ENCODE measurements around the gene B3GNT8. TPM values are rescaled to one million over a fixed set of nuclear protein-coding genes. Genes with fewer than 3 reads are reported as not detected.
"Not testable (repeated sequence)": the region's sequence is repeated elsewhere in the genome, so short reads cannot be mapped to it uniquely, and the experiment has no call there.

The B3GNT8 gene
- total RNA-seq, 1 donor from 2014 or later: not detected

GRCh38 chr19:41391618-41392017 lies 35.6 kb downstream of the B3GNT8 start:
- Mint-ChIP-seq H3K36me3 (peaks cover 2% of the 10 kb centered on the region), H3K27me3 (ENCODE audit: insufficient read depth, low read depth) (peaks cover 5% of the 10 kb centered on the region), H3K4me3 (no peak overlapping the region), H3K9me3 (no peaks in the 10 kb centered on the region), H3K27ac (no peak overlapping the region), H3K4me1 (peaks cover 11% of the 10 kb centered on the region)
- Histone ChIP-seq H3K9me3 (ENCODE audit: low read depth) (no peaks in the 10 kb centered on the region), H3K9ac (no peak overlapping the region), H3K4me3 (no peak overlapping the region), H3K27me3 (no peaks in the 10 kb centered on the region), H3K36me3 (no peaks in the 10 kb centered on the region), H3K4me2 (no peak overlapping the region), H4K20me1 (ENCODE audit: low read depth) (no peaks in the 10 kb centered on the region), H3F3A (ENCODE audit: low read depth) (peaks cover 4% of the 10 kb centered on the region), H2AFZ (replicated peaks) (no peak overlapping the region), H3K27ac (no peak overlapping the region), H3K4me1 (no peaks in the 10 kb centered on the region), H3K79me2 (ENCODE audit: low read depth) (peaks cover 14% of the 10 kb centered on the region)
- TF ChIP-seq EZH2phosphoT487 (IDR thresholded peaks at IDR 0.05) (no peak), CTCF (IDR thresholded peaks at IDR 0.05) (no peak), EZH2 (IDR thresholded peaks at IDR 0.05) (no peak)
- DNase-seq (ENCODE audit: low spot score): no peak

- Histone ChIP-seq H3K4me2 (no peak overlapping the region), H3F3A (ENCODE audit: low read depth) (no peaks in the 10 kb centered on the region), H3K9me3 (ENCODE audit: low read depth) (no peaks in the 10 kb centered on the region), H3K36me3 (no peaks in the 10 kb centered on the region), H3K4me3 (no peak overlapping the region), H3K4me1 (no peaks in the 10 kb centered on the region), H2AFZ (replicated peaks) (no peak overlapping the region), H3K9ac (no peak overlapping the region), H3K27ac (no peak overlapping the region), H3K79me2 (ENCODE audit: low read depth) (no peaks in the 10 kb centered on the region), H4K20me1 (ENCODE audit: low read depth) (no peaks in the 10 kb centered on the region), H3K27me3 (no peaks in the 10 kb centered on the region)
- Mint-ChIP-seq H3K4me3 (no peak overlapping the region), H3K9me3 (no peaks in the 10 kb centered on the region), H3K27me3 (ENCODE audit: insufficient read depth, low read depth) (peaks cover 3% of the 10 kb centered on the region), H3K27ac (peak overlapping the region; percentile 50), H3K4me1 (no peaks in the 10 kb centered on the region), H3K36me3 (peaks cover 8% of the 10 kb centered on the region)
- no peak for DNase-seq (ENCODE audit: low spot score)
- no peak for TF ChIP-seq EZH2phosphoT487 (IDR thresholded peaks at IDR 0.05)
- TF ChIP-seq EZH2 (IDR thresholded peaks at IDR 0.05): no peak
- TF ChIP-seq CTCF (IDR thresholded peaks at IDR 0.05): no peak
Observed at GRCh38 chr19:41386442-41386841, 40.7 kb downstream of the B3GNT8 start.

- no peak overlapping the region for H3K27ac Mint-ChIP-seq
Observed at GRCh38 chr19:41384351-41384750, 42.8 kb downstream of the B3GNT8 start.

GRCh38 chr19:41381536-41381935 lies 45.6 kb downstream of the B3GNT8 start:
- H3F3A ChIP-seq (ENCODE audit: low read depth); H3K4me1 Mint-ChIP-seq; H3K4me1 ChIP-seq; H3K4me3 ChIP-seq; H3K4me3 Mint-ChIP-seq; DNase-seq (ENCODE audit: low spot score); H2AFZ ChIP-seq (replicated peaks); H3K9me3 ChIP-seq (ENCODE audit: low read depth); H3K79me2 ChIP-seq (ENCODE audit: low read depth); H3K36me3 ChIP-seq; H3K27ac Mint-ChIP-seq; H3K27me3 ChIP-seq; H3K27me3 Mint-ChIP-seq (ENCODE audit: insufficient read depth, low read depth); H3K9me3 Mint-ChIP-seq; H3K27ac ChIP-seq; H4K20me1 ChIP-seq (ENCODE audit: low read depth); H3K9ac ChIP-seq; H3K4me2 ChIP-seq; H3K36me3 Mint-ChIP-seq: not testable (repeated sequence)

More at GRCh38 chr19:41384351-41384750, 42.8 kb downstream of the B3GNT8 start:
- Histone ChIP-seq H3K79me2 (ENCODE audit: low read depth) (no peaks in the 10 kb centered on the region), H3K36me3 (no peaks in the 10 kb centered on the region), H3F3A (ENCODE audit: low read depth) (no peaks in the 10 kb centered on the region), H3K4me1 (no peaks in the 10 kb centered on the region), H3K9me3 (ENCODE audit: low read depth) (no peaks in the 10 kb centered on the region), H3K4me2 (no peak overlapping the region), H4K20me1 (ENCODE audit: low read depth) (no peaks in the 10 kb centered on the region), H3K9ac (no peak overlapping the region), H3K27me3 (no peaks in the 10 kb centered on the region), H2AFZ (replicated peaks) (no peak overlapping the region), H3K27ac (no peak overlapping the region), H3K4me3 (no peak overlapping the region)
- Mint-ChIP-seq H3K36me3 (peaks cover 6% of the 10 kb centered on the region), H3K27me3 (ENCODE audit: insufficient read depth, low read depth) (peaks cover 3% of the 10 kb centered on the region), H3K4me1 (no peaks in the 10 kb centered on the region), H3K4me3 (no peak overlapping the region), H3K9me3 (no peaks in the 10 kb centered on the region)
- TF ChIP-seq EZH2phosphoT487 (IDR thresholded peaks at IDR 0.05) (no peak), CTCF (IDR thresholded peaks at IDR 0.05) (no peak), EZH2 (IDR thresholded peaks at IDR 0.05) (no peak)
- DNase-seq (ENCODE audit: low spot score): no peak

Measured in neural progenitor cell (in vitro differentiated cells).